KMS-11 (cell line): ENCODE data around the gene PDXK.

Source experiments
- H2AFZ ChIP-seq: fragments of 200-600 bp; sonication (generic); 2 replicates; pipeline ENCODE4 v1.6.1; 2016; ENCODE audit warnings: antibody characterized with exemption, mixed run types, low read depth
- H3K27ac ChIP-seq: fragments of 200-600 bp; sonication (generic); 2 replicates; pipeline ENCODE4 v1.6.1; 2016; ENCODE audit warnings: mild to moderate bottlenecking, mixed run types
- H3K27me3 ChIP-seq: fragments of 200-600 bp; sonication (generic); 2 replicates; pipeline ENCODE4 v1.6.1; 2017; ENCODE audit warnings: mild to moderate bottlenecking, low read depth, mixed run types, moderate library complexity; ENCODE audit not compliant: insufficient read depth
- H3K36me3 ChIP-seq: fragments of 200-600 bp; sonication (generic); 2 replicates; pipeline ENCODE4 v1.6.1; 2017; ENCODE audit warnings: mild to moderate bottlenecking, mixed run types; ENCODE audit not compliant: insufficient read depth
- H3K4me1 ChIP-seq: fragments of 200-600 bp; sonication (generic); 2 replicates; pipeline ENCODE4 v1.6.1; 2016; ENCODE audit warnings: mild to moderate bottlenecking, low read depth, mixed run types; ENCODE audit not compliant: poor library complexity, severe bottlenecking
- H3K4me2 ChIP-seq: fragments of 200-600 bp; sonication (generic); 2 replicates; pipeline ENCODE4 v1.7.0; 2016; ENCODE audit warnings: mild to moderate bottlenecking, mixed run types
- H3K4me3 ChIP-seq: fragments of 200-600 bp; sonication (generic); IDR thresholded peaks from 2 replicates; pipeline ENCODE4 v1.6.1; 2017; ENCODE audit warnings: low read depth, low read length, mixed read lengths; ENCODE audit not compliant: insufficient read depth
- H3K79me2 ChIP-seq: fragments of 200-600 bp; sonication (generic); 2 replicates; pipeline ENCODE4 v1.6.1; 2016; ENCODE audit warnings: low read depth, mixed run types; ENCODE audit not compliant: insufficient read depth
- H3K9ac ChIP-seq: fragments of 200-600 bp; sonication (generic); 2 replicates; pipeline ENCODE4 v1.6.1; 2016; ENCODE audit warnings: mild to moderate bottlenecking, mixed run types
- H4K20me1 ChIP-seq: fragments of 200-600 bp; sonication (generic); 2 replicates; pipeline ENCODE4 v1.6.1; 2016; ENCODE audit warnings: mild to moderate bottlenecking, mixed run types; ENCODE audit not compliant: insufficient read depth
- TF ChIP-seq, protein P1 (sequence below): fragments of 200-600 bp; sonication (generic); conservative IDR thresholded peaks from 2 replicates; pipeline ENCODE4 v1.6.1; 2017; ENCODE audit warnings: low read depth, mild to moderate bottlenecking, antibody characterized with exemption, low read length, moderate library complexity, mixed read lengths

Gene PDXK

DNA sequence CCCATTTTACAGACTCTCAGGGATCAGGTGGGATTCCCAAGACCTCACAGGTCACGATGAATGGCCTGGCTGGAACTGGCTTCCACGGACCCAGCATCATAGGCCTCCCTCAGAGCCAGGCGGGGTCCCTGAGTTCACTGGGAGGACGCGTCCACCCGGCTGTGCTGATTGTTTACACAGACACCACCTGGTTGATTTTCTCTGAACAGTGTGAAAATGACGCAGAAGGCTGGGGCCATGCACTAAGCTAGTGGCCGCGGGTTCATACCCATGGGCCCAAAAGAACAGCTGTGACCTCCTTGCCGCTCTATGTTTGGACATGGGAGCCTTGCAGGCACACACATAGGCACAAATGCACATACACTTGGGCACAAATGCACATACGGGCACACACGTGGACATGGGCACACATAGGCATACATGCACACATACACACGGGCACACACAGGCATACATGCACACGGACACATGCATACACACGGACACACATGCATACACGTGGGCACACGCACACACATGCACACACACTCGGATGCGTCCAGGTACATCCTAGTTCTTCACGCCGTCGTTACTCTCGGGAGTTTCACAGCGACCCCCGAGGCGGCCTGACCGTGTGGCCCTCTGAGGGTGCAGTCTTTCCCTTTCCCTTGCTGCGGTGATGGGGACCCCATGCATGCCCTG is 34.0 kb downstream of the PDXK start:
- no peaks in the 10 kb centered on the region for H3K36me3 ChIP-seq

DNA sequence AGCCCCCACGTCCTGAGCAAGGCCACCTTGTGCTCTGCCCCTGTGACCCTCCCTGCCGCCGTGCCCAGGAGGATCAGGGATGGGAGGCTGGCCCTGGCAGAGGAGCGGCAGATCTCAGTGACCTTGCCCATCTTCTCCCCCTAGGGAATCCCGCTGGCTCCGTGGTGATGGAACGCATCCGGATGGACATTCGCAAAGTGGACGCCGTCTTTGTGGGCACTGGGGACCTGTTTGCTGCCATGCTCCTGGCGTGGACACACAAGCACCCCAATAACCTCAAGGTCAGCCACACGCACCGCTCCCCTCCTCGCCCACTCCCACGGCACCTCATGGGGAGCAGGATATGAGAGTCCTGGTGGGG is 34.5 kb downstream of the PDXK start:
- Histone ChIP-seq H2AFZ (no peak overlapping the region), H3K79me2 (no peaks in the 10 kb centered on the region), H3K27ac (no peak overlapping the region), H3K36me3 (no peaks in the 10 kb centered on the region), H3K9ac (no peak overlapping the region), H3K27me3 (no peaks in the 10 kb centered on the region), H4K20me1 (no peaks in the 10 kb centered on the region), H3K4me1 (no peaks in the 10 kb centered on the region), H3K4me2 (no peak overlapping the region), H3K4me3 (no peak overlapping the region)
- TF ChIP-seq, protein P1, sequence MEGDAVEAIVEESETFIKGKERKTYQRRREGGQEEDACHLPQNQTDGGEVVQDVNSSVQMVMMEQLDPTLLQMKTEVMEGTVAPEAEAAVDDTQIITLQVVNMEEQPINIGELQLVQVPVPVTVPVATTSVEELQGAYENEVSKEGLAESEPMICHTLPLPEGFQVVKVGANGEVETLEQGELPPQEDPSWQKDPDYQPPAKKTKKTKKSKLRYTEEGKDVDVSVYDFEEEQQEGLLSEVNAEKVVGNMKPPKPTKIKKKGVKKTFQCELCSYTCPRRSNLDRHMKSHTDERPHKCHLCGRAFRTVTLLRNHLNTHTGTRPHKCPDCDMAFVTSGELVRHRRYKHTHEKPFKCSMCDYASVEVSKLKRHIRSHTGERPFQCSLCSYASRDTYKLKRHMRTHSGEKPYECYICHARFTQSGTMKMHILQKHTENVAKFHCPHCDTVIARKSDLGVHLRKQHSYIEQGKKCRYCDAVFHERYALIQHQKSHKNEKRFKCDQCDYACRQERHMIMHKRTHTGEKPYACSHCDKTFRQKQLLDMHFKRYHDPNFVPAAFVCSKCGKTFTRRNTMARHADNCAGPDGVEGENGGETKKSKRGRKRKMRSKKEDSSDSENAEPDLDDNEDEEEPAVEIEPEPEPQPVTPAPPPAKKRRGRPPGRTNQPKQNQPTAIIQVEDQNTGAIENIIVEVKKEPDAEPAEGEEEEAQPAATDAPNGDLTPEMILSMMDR = no peak

More for the DNA sequence above, 34.0 kb downstream of the PDXK start:
- no peak overlapping the region for H3K4me3 ChIP-seq
- TF ChIP-seq, protein P1 = no peak
- H3K9ac ChIP-seq = no peak overlapping the region
- H3K4me1 ChIP-seq = no peaks in the 10 kb centered on the region
- no peak overlapping the region for H3K27ac ChIP-seq
- H3K27me3 ChIP-seq = no peaks in the 10 kb centered on the region
- no peak overlapping the region for H2AFZ ChIP-seq
- H3K79me2 ChIP-seq = no peaks in the 10 kb centered on the region
- no peak overlapping the region for H3K4me2 ChIP-seq
- H4K20me1 ChIP-seq = no peaks in the 10 kb centered on the region

DNA sequence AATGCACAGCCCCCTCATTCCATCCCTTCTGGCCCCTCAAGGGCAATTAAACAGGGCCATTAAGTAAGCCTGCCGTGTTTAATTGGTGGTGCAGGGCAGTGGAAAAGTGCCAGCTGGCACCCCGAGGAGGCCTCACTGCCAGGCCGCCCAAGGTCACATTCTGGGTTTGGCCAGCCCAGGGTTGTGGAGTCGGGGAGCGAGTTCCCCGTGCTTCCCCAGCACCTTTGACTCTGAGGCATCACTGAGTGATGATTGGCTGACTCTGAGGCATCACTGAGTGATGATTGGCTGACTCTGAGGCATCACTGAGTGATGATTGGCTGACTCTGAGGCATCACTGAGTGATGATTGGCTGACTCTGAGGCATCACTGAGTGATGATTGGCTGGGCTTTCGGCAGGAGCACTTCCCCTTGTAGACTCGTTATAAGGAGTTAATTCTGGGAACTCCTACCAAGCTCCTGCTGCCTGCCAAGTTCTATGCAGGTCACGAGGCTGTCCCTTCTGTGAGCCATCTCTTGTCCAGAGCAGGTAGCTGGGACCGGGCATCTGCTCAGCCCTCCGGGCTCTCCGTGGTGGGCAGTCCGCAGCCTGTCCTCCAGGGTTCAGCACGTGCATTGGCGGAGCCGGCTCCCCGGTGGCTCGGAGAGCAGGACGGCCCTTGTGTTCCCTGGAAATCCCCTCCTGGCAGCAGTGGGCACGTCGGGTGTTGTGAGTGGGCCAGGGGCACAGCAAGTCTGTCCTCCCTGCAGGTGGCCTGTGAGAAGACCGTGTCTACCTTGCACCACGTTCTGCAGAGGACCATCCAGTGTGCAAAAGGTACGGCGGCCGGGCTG is 36.2 kb downstream of the PDXK start:
- TF ChIP-seq, protein P1 = no peak
- Histone ChIP-seq H4K20me1 (no peaks in the 10 kb centered on the region), H3K9ac (no peak overlapping the region), H3K4me1 (no peaks in the 10 kb centered on the region), H2AFZ (no peak overlapping the region), H3K27me3 (no peaks in the 10 kb centered on the region), H3K79me2 (no peaks in the 10 kb centered on the region), H3K36me3 (no peaks in the 10 kb centered on the region), H3K4me2 (no peak overlapping the region), H3K4me3 (no peak overlapping the region), H3K27ac (no peak overlapping the region)

DNA sequence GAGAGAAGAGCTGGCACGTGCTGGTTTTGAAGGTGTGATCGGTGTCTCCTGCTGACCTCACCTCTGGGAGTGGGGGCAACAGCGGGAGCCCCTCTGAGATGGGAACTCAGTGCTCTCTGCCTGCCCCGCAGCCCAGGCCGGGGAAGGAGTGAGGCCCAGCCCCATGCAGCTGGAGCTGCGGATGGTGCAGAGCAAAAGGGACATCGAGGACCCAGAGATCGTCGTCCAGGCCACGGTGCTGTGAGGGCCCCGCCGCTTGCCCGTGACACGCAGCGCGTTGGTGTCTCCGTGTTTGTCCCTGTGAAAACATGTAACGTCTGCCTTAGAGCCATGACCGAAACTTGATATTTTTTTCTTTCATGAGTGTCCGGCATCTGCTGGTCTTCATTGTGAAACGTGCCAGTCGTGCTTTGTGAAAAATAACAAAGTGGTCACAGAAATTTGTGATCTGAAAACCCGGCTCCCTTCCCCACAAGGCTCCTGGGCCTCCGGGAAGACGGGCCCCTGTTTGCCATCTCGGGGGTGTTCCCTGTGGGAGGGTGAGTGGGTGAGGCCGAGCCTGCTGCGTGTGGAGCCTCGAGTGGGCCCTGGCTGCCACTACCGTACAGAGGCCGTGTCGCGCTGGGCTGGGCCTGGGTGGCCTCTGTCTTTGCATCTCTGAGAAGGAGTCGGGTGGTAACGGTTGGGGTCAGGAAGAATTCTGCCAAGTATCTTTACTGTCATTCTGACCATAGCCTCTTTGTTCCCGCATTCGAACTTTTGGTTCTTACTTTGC is 37.1 kb downstream of the PDXK start:
- H3K27ac ChIP-seq = no peak overlapping the region
- no peaks in the 10 kb centered on the region for H3K27me3 ChIP-seq
- H3K36me3 ChIP-seq = no peaks in the 10 kb centered on the region
- no peak overlapping the region for H2AFZ ChIP-seq
- H3K4me3 ChIP-seq = no peak overlapping the region
- H4K20me1 ChIP-seq = no peaks in the 10 kb centered on the region
- H3K79me2 ChIP-seq = no peaks in the 10 kb centered on the region
- H3K4me2 ChIP-seq = no peak overlapping the region
- no peak overlapping the region for H3K9ac ChIP-seq
- TF ChIP-seq, protein P1 = no peak
- H3K4me1 ChIP-seq = no peaks in the 10 kb centered on the region
